Globus pallidus (tissue), 1 donor: ENCODE measurements around the gene STMN1.

Experiments
- DNase-seq: peaks from one replicate; pipeline ENCODE4 v3.0.0-alpha.2; 2015; ENCODE audit warnings: low spot score

The STMN1 gene

DNA sequence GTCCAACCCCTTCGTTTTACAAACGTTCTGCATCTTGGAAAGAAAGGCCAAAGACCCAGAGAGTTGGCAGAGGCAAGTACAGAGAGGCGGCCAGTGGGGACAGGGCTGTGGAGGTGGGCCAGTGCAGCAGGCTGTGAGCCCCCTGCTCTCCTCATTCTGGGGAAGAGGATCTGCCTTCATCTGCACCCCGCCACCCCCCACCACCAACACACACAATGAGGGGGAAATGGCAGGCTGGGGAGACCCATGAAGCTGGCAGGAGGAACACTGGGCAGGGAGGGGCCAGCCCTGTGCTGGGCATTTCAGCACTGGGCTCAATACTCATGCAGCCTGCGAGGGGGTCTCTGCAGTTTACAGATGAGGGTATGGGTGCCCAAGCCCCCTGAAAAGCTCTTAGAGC lies 14.6 kb downstream of the STMN1 start:
- no peak for DNase-seq

DNA sequence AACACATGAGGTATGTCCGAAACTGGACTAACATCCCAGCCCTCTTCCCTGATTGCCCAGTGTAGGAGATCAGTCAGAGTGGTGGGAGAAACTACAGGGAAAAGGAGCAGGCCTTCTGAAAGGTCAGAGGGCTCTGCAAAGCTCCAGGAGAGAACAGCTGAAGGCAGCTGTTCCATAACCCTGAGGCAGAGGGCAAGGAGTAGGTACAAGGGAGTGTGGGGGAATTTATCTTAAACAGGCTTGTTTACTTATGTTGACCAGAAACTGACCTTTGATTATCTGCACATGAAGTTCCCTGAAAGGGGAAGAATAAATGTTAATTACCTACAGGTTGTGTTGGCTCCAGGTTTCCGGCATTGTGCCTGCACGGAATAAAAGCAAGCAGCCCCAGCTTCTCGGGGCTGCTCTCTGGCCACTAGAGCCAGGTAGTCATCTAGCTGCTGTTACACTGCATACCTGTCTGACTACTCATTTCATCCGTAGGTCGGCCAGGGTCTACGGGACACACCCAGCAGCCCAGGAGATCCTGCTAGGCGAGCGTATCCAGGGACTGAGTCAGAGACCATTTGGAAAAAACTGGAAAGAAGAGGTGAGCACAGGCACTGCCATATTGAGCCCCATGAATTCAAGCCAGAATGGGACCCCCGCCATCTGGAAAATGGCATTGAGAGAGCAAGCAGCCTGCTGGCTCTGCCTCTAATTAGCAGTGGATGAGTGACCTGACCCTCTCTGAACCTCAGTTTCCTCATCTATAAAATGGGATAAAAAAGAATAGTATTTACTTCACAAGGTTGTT lies 15.8 kb downstream of the STMN1 start:
- no peak for DNase-seq

DNA sequence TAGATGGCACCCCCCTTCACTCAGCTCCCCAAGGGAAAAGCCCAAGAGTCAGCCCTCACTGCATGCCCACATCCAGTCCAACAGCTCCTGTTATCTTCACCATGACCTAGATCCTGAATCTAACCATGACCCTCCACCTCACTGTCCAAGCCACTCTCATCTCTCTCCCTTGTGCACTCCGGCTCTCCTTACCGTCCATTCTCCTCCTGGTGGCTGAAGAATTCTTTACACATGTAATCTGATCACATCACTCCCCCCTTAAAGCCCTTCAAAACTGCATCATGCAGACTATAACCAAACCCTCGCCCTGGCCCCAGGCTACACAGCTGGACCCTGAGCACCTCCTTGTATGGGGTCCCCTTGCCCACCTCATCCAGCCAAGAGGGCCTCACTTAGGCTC lies 16.7 kb downstream of the STMN1 start:
- no peak for DNase-seq

DNA sequence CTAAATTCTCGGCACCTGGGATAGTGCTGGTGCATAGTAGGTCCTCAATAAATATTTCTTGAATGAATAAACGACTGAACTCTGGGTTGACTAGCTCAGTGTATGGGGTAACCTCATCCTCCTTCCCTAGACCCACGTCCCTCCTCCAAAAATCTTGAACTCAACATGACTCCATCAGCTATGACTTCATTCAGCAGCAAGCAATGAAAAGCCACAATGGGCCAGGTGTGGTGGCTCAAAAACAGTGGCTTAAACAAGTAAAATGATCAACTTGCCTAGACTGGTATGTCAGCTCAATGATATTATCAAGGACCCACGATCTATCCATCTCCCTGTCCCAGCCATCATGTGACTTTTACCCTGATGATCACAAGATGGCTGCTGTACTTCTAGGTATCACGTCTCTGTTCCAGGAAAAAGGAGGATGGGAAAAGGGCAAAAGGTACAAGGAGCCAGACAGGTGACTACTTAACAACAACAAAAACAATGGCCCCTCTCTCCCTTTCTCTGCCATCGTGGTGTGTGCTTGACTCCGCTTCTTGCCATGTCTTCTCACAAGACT lies 17.7 kb downstream of the STMN1 start:
- DNase-seq: no peak

DNA sequence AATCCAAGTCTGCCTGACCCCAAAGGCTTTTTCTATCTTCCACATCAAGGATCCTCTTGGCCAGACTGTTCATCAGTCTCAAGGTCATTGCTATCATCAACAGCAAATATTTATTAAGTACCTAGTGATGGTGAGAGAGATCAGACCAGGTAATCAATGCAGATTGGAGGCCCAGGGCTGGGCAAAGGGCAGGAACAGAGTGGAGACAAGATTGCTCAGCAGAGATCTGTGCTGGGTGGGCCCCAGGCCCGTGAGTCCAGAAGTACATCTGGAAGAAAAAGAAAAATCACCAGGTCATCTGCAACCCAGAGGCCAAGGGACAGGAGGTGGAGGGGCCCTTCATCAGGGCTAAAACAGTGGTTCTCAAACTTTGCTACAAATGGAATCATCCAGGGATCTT lies 20.6 kb downstream of the STMN1 start:
- no peak for DNase-seq

DNA sequence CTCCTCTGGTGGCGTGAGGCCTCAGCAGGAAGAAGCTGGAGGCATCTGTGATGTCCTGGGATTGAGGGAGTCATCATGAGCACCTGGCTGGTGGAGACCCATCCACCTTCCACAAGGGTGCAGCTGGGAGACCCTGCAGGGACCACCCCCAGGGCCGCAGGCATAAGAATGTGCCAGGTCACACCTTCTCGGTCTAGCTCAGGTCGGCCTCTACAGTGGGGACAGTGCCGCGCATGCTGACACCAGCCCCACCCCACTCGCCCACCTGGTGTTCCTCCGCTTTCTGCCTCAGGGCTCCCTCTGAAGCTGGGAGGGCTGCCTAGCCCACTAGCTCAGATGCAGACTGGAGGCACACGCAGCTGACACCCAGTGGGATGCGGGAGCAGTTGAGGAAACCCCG lies 25.0 kb downstream of the STMN1 start:
- no peak for DNase-seq

DNA sequence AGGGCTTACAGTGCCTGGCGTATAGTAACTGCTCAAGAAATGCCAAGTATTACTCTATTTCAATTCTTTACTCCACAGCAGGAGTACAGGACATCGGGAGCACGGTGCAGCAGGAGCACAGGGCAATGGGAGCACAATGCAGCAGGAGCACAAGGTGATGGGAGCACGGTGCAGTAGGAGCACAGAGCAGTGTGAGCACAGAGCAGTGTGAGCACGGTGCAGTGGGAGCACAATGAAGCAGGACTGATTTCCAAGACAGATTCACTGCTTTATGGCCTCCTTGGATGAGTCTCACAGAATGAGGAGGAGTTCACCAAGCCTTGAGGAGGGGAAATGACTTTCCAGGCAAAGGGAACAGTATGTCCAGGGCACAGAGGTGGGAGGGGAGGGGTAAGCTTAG lies 25.7 kb downstream of the STMN1 start:
- no peak for DNase-seq

DNA sequence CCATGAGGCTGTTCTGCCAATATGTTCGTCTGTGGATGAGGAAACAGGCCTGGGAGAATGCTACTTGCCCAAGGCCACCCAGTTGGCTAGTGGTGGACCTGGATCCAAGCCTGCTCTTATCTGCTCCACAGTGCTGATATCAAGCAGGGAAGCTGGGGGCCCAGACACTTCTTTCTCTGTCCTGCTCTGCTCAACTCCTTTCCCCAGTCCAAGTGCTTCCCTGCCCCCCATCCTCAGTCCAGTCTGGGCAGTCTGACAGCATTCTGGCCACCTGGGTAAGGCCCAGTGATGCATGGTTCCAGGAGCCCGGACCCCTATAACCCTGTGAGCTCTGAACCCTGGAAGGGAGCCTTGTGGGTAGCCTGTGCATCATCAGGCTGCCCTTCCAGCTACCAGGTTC lies 26.5 kb downstream of the STMN1 start:
- no peak for DNase-seq

DNA sequence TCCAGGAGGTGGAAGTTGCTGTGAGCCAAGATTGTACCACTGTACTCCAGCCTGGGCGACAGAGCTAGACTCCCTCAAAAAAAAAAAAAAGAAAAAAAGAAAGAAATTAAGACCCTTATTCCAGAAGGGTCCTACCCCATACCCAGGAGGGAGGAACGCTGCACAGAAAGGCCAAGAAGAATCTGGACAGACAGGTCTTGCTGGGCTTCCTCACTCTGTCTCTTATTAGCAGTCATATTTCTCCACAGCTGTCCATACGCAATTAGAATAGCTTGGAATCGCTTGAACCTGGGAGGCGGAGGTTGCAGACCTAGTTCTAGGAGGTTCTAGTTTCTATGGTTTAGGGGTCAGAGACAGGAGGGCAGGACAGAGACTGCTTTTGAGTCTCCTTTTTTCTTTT lies 27.5 kb downstream of the STMN1 start:
- DNase-seq: no peak

DNA sequence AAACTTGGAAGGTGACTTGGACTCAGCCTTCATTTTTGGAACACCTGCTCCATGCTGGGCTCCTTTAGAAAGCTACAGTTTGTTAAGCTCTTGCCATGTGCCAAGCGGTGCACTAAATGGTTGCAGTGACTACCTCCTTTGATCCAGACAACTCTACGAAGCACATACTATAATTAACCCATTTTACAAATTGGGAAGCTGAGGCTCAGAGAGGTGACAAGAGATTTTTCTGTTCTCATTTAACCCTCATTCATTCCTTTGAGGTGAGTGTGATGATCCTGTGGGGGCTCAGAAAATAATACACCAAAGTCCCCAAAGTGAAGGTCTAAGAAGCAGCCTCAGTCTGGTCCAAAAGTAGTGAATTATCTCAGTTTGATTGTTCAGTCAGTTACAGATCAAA lies 29.1 kb downstream of the STMN1 start:
- DNase-seq: no peak

DNA sequence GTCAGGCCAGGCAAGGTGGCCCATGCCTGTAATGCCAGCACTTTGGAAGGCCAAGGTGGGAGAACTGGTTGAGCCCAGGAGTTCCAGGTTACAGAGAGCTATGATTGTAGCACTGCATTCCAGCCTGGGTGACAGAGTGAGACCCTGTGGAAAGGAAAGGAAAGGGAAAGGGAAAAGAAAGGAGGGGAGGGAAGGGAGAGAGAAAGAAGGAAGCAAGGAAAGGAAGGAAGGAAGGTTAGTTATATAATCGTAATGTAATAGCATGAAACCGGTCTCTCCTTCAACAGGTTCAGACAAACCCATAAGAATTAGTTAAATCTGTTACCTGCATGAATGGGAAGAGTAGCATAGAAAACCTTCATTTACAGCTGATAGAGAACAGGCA lies 29.5 kb downstream of the STMN1 start:
- no peak for DNase-seq

DNA sequence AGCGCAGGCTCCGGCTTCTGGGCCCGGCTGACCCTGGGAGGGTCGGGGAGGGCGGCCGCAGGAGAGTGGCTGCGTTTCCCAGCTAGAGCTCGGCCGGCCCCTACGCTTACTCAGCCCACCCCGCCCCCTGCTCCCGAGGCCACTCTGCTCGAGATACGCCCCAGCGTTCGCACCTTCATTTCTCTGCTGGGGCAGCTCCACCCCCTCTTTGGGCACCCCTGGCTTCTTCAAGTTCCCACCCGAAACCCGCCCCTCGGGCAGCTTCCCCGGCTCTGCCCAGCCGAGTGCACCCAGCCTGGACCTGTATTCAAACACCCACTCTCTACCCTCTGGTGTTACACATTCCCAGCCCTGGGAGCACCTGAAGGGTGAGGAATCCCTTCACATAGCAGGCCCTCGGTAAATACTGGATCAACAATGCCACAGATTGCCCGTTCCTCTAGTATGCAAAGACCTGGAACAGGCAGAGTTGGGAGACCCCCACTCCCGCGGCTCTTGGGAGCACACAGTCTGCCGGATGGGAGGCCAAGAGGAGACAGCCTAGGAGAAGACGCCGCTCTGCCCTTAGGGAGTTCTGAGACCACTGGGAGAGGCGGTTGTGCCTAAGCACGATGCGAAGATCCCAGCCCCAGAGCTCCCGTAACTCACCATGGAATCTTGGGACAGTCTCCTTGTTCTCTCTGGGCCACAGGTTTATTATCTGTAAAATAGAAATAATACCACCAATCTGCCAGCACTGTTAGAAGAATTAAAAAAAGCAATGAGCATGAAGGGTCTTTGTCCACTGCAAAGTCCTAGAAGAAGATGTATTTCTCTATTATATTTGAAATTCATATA lies 30.1 kb downstream of the STMN1 start:
- DNase-seq: no peak

DNA sequence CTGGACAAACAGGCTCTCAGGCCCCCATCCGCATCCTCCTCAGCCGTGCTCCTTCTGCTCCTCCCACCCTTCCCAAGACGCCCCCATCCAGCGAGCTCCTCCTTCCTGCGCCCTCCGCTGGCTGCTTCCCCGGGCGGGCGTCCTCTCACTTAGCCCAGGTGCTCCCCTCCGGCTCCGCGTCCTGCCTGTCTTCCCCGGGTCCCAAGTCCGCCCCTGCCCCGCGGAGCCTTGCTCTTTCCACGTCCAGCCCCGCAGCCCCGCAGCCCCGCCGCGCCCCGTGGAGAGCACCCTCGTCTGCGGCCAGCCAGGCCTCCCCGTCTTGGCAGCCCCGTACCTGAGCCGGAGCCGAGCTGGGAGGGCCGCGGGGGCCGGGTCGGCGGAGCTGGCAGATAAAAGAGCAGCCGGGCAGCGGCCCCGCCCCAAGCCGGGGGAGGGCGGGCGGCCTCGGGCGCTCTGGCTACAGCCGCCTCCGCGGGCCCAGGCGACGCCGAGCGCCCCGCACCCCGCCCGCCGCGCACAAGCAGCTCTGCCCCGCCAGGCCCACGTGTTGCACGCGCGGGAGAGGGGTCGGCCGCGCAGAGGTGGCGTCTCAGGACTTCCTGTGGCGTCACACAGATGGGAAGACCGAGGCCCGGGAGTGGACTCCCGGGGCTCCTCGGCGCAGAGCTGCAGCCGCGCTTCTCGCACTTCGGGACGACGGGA lies 30.9 kb downstream of the STMN1 start, which contains the start of gene PAQR7:
TSS of gene PAQR7 (minus strand) at position 555 of the 702 bp plus-strand sequence. CDS start 11,869 bp downstream, outside the sequence.
- DNase-seq: peak; percentile 73

DNA sequence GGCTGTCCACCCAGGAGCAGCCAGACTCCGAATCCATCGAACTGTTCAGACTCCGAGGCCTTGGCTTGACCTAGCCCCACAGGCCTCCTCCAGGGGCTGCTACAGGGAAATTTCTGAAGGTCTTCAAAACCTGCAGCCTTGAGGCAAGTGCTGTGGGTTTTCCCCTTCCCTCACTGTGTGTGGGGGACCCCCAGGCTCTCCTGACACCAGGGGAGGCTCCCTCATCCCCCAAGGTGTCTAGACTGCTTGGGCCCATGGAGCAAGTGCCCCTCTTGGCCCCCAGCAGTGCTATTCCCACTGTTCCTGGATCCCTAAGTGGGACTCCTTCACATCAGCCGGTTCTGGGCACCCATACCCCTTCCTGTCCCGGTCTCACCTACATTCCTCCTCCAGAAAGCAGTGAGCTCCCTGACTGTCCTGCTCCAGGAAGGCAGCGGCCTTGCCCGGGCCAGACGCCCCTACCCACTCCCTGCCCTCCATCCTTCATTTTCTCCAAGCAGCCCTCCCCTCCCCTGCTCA lies 31.5 kb downstream of the STMN1 start:
- DNase-seq: no peak

DNA sequence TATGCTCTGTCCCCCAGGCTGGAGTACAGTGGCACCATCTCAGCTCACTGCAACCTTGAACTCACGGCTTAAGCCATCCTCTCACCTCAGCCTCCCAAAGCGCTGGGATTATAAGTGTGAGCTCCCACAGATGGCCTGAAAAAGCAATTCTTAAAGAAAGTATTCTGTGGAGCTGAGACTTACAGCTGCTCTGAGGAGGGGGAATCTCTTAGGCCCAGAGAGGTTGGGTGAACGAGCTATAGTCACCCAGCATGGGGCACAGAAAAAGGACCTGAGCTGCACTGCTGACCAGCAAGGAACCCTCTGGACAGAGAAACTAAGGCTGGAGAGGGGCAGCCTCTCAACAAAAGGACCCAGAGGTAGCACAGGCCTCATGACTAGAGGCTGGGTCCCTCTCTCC lies 32.0 kb downstream of the STMN1 start:
- no peak for DNase-seq

DNA sequence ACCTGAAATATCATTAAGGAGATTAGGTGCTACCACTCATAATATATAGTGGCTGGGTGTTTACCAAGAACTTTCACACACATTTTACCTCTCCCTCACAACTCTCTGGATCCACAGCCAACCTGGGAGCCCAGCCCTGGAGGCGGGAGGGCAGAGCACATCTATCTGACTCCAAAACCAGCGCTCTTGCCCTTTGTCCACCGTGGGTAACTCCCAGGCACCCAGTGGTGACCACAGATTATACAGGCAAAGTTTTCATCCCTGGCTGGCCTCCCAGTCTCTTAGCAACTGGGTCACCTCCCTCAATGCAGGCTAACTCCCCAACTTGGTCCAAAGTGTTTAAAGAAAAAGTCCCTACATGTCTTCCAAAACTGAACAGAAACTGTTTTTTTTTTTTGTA lies 33.1 kb downstream of the STMN1 start:
- no peak for DNase-seq

DNA sequence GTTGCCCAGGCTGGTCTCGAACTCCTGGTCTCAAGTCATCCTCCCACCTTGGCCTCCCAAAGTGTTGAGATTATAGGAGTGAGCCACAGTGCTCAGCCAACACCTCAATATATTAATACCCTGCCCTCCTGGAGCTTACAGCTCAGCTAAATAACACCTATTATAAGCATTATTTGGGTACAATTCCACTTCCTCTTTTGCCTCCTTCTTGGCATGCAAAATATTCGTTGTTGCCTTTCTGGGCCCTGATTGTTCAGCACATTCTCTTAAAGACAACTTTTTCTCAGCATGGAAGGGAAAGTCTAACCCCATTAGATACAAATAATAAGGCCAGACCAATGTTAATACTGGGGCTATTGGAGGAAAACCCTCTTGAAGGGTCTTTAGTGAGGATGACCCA lies 33.5 kb downstream of the STMN1 start:
- DNase-seq: no peak

DNA sequence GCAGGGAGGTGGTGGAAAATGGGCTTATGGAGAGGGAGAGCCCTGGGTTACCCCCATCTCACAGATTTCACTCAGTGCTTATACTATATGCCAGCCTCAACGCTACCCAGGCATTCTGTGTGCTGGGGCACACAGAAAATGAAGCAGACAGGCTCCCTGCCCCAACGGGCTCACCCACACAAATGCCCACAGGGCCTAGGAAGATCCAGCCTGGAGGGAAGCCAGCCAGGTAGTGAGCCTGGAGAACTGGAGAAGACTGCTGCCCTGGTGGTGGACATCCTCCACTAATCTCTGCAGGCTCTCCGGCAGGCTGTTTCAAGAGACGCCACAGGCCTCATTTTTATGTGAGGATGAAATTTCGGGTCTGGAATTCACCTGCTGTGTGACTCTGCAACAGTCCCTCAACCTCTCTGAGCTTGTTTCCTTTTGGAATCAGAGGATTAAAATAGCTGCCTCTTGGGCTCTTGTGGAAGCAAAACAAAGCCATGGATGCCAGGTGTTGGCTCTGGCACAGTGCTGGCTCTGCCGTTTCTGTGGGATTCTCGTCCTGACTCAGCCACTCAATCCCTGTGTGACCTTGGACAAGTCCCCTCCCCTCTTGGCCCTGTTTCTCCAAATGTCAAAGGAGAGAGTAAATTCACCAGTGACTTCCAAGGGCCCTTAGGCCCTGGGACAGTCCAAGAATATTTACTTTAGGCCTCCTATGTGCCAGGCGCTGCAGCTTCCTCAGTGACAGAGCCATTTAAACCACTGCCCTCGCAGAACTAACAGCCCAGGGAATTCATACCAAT lies 34.3 kb downstream of the STMN1 start:
- no peak for DNase-seq

DNA sequence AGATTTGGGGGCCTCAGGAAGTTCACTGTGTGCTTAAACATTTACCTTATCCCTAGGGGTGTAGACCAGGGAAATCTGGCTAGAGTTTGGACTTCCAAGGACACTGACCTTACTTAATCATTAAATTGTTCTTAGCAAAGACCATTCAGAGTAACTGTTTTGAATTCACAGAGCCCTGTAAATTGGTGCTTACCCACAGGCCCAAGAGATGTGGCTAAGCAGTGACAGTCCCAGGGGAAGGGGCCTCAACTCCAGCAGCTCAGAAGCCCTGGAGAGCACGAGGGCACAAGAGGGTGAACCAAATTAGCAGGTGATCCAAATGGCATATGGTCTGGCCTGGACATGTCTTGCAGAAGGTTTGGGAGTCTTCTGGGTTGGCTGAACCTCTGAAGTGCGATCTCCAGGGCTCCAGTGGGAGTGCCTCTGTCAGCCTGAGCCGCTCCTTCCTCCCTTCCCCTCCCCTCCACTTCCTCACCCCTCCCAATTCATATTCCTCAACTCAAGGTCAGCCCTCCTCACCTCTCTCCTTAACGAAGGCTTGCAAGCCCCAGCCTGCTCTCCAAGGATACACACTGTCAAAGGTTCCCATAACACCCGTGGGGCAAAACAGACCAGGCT lies 35.0 kb downstream of the STMN1 start:
- DNase-seq: no peak

DNA sequence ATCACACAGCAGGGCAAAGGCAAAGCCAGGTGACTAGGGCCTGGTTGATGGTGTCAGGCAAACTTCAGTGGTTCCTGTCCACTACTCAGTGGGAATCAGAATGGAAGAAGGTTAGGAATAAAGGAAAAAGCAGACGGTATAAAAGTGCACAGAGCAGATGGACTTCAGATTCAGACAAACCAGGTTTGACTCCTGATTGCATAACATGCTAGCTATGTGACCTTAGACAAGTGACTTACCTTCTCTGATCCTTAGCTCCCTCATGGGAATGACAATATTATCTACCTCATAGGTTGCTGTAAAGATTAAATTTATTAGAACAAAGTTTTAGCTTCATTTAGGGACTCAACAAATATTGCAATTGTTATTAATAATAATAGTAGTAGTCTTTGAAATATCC lies 35.6 kb downstream of the STMN1 start:
- DNase-seq: no peak
